IPS DF 6.9 (cell line): ENCODE data around the gene PRPH2.

ENCODE experiments used
- DNase-seq: peaks from one replicate; pipeline ENCODE4 v3.0.0-alpha.2; 2013; ENCODE audit warnings: low read depth, low spot score
- H3K27ac ChIP-seq: one replicate; pipeline ENCODE4 v1.5.1; 2013; ENCODE audit warnings: low read length, control low read depth
- H3K27me3 ChIP-seq: 2 replicates; pipeline ENCODE4 v1.6.1; 2013; ENCODE audit warnings: mild to moderate bottlenecking, low read length; ENCODE audit not compliant: control insufficient read depth, insufficient read depth
- H3K36me3 ChIP-seq: 2 replicates; pipeline ENCODE4 v1.6.1; 2013; ENCODE audit warnings: low read length; ENCODE audit not compliant: control insufficient read depth, insufficient read depth
- H3K4me1 ChIP-seq: 2 replicates; pipeline ENCODE4 v1.6.1; 2013; ENCODE audit warnings: low read length; ENCODE audit not compliant: control insufficient read depth, insufficient read depth
- H3K4me3 ChIP-seq: 2 replicates; pipeline ENCODE4 v1.5.1; 2013; ENCODE audit warnings: mild to moderate bottlenecking, low read length
- H3K9me3 ChIP-seq: 2 replicates; pipeline ENCODE4 v1.6.1; 2013; ENCODE audit warnings: low read length, inconsistent platforms; ENCODE audit not compliant: control insufficient read depth, insufficient read depth
- WGBS: extraction: QIAGEN DNeasy Blood & Tissue Kit; methylation state at CpG from one replicate; pipeline ENCODE4 v1.1.7; 2013; ENCODE audit warnings: mixed read lengths, missing lambda C conversion rate; ENCODE audit not compliant: insufficient read length, insufficient coverage; 5-methylcytosine and 5-hydroxymethylcytosine counted together

Gene PRPH2

DNA sequence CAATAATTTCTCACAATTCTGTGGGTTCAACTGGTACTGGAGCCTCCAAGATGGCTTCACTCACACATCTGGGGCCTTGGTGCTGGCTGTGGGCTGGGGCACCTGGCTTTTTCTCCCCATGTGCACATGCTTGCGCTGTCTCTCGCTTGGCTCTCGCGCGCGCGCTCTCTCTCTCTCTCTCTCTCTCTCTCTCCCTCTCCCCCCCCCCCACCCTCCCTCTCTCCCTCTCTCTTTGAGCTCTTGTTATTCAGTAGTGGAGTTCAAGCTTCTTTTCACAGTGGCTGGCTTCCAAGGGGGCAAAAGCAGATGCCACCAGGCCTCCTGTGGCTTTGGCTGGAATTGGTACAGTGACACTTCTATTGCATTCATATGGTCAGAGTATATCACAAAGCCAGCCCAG, 34.3 kb upstream of the PRPH2 start:
- H3K4me3 ChIP-seq = no peak overlapping the region
- peaks cover 1% of the 10 kb centered on the region; the same call in 1 of the 2 replicates for H3K4me1 ChIP-seq
- H3K36me3 ChIP-seq = no peaks in the 10 kb centered on the region
- H3K9me3 ChIP-seq = no peaks in the 10 kb centered on the region
- DNase-seq = no peak
- H3K27ac ChIP-seq = no peak overlapping the region
- H3K27me3 ChIP-seq = no peaks in the 10 kb centered on the region
- no CpG with 5 or more reads among the region's 7 CpGs for WGBS

DNA sequence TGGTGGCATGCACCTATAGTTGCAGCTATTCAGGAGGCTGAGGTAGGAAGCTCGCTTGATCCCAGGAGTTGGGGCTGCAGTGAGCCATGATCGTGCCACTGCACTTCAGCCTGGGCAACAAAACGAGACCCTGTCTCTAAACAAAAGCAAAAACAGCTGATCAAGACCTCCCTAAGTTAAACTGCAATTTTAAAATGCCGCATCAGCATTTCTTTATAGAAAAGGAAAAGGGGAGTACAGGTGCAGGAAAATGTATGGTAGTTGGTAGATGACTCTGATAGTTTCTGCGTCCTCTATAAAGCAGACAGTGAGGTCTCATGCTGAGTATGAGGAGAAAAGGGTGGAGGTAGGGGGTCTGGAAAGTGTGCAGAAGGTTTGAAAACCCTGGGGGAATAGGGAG, 32.4 kb upstream of the PRPH2 start:
- no peaks in the 10 kb centered on the region for H3K36me3 ChIP-seq
- H3K4me1 ChIP-seq = peaks cover 1% of the 10 kb centered on the region; the same call in 1 of the 2 replicates
- H3K27ac ChIP-seq = no peak overlapping the region
- no CpG with 5 or more reads among the region's 5 CpGs for WGBS
- H3K27me3 ChIP-seq = no peaks in the 10 kb centered on the region
- H3K4me3 ChIP-seq = no peak overlapping the region
- no peaks in the 10 kb centered on the region for H3K9me3 ChIP-seq
- DNase-seq = no peak

DNA sequence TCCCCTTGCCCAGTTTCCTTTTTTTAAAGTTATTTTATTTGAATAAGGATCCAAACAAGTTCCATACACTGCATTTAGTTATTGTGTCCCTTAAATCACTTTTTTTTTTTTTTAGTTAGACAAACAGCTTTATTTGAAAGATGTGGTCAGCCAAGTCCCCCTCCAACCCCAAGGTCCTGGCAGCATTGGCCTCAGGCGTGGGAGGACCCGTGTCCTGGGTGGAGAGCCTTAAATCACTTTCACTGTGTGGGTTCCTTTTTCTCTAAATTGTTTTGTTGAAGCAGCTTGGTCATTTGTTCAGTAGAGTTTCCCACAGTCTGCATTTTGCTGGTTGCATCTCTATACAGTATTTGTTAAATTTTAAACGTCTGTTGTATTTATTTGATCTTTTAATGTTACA, 28.7 kb upstream of the PRPH2 start:
- no peaks in the 10 kb centered on the region for H3K36me3 ChIP-seq
- no peaks in the 10 kb centered on the region for H3K4me1 ChIP-seq
- no peak overlapping the region for H3K27ac ChIP-seq
- no peak for DNase-seq
- no CpG with 5 or more reads among the region's 3 CpGs for WGBS
- no peaks in the 10 kb centered on the region for H3K9me3 ChIP-seq
- H3K4me3 ChIP-seq = no peak overlapping the region
- no peaks in the 10 kb centered on the region for H3K27me3 ChIP-seq

DNA sequence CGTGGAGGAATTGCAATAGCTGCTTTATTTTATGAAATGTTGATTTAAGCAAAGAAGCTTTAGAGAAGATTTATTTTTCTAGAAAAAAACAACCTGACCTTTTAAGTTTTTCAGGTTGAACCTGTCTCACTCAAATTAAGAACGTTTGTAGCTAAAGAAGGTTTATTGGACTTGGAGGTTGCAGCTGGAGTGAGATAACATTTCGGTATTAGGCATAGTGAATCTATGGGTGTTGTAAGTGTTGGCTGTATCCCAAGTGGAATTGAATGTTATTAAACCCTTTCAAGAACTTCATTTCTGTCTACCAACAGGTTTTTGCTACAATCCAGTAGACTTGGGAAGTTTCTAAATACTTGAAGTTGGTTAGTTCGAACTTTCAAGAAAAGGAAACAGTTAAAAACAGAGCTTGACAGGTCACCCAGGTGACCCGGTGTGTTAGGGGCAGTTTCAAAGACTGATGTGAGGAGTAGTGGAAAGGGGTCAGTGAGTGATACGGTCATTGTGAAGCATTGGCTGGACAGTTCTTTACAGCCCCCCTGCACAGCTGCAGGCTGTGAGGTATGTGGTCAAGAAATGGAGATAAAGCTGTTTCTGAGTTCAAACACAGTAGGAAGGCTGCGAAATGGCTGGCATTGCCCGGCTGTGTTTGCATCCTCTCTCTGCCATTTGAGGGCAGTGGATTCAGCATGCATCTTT, 26.0 kb upstream of the PRPH2 start:
- no peak overlapping the region for H3K4me3 ChIP-seq

GRCh38 chr6:42746463-42747391, 24.3 kb upstream of the PRPH2 start:
- no peaks in the 10 kb centered on the region for H3K4me1 ChIP-seq
- no CpG with 5 or more reads among the region's 55 CpGs for WGBS
- H3K36me3 ChIP-seq = no peaks in the 10 kb centered on the region
- H3K9me3 ChIP-seq = no peaks in the 10 kb centered on the region
- no peaks in the 10 kb centered on the region for H3K27me3 ChIP-seq
- DNase-seq = peak; percentile 78
- peak overlapping the region; percentile 31 for H3K27ac ChIP-seq
- peak overlapping the region; percentile 78; the same call in 1 of the 2 replicates for H3K4me3 ChIP-seq

More for the DNA sequence above, 26.0 kb upstream of the PRPH2 start:
- Histone ChIP-seq H3K9me3 (no peaks in the 10 kb centered on the region), H3K27ac (no peak overlapping the region), H3K27me3 (no peaks in the 10 kb centered on the region), H3K4me1 (no peaks in the 10 kb centered on the region), H3K36me3 (no peaks in the 10 kb centered on the region)
- whole genome bisulfite sequencing = no CpG with 5 or more reads among the region's 8 CpGs
- no peak for DNase-seq

DNA sequence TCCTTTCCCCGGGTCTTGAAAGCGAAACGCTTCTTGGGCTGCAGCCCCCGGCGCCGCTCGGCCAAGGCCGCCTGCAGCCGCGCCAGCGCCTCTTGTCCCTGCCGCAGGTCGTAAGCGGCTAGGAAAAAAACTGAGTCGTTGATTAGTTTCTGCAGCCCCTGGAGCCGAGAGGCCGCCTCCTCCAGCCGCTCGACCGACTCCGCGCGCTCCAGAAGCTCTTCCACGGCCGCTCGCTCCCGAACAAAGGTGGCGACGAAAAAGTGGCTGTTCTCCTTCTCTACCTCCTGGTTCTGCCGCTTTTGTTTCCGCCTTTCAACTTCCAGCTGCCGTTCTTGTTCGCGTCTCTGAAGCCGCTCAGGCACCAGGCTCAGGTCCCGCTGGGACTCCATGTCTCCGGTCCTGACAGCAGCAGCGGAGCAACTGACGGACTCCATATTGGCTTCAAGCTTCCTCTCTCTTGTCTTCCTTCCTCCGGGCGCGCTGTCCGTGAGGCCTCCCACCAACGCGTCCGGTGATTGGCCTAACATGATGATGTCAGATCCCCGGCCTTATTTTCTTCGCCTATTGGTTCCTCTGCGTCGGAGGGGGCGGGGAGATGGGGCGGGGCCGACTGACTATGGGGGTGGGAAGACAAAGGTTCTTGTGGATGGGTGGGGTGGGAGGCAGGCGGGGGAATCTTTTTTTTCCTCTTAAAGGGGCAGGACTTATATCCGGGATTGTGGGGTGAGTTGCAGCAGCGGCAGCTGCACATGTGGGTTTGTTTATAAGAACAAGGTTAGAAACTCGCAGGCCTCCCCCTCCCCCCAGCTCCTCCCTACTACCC, 23.5 kb upstream of the PRPH2 start, which contains the start of gene TBCC:
Gene TBCC (minus strand): TSS at position 464 of the 823 bp plus-strand sequence. CDS start 30 bp downstream, at position 434.
- DNase-seq = peak; percentile 82
- Histone ChIP-seq H3K36me3 (no peaks in the 10 kb centered on the region), H3K27me3 (no peaks in the 10 kb centered on the region), H3K4me3 (peak within 1 kb of the TSS; percentile 78), H3K27ac (no peak within 1 kb of the TSS), H3K4me1 (no peaks in the 10 kb centered on the region), H3K9me3 (no peaks in the 10 kb centered on the region)
- no CpG with 5 or more reads among the region's 57 CpGs for WGBS

GRCh38 chr6:42745083-42745639, 22.8 kb upstream of the PRPH2 start:
- Histone ChIP-seq H3K4me3 (peak overlapping the region; percentile 76), H3K9me3 (no peaks in the 10 kb centered on the region), H3K27ac (no peak overlapping the region), H3K4me1 (no peaks in the 10 kb centered on the region), H3K27me3 (no peaks in the 10 kb centered on the region), H3K36me3 (no peaks in the 10 kb centered on the region)
- DNase-seq = no peak
- no CpG with 5 or more reads among the region's 29 CpGs for WGBS

DNA sequence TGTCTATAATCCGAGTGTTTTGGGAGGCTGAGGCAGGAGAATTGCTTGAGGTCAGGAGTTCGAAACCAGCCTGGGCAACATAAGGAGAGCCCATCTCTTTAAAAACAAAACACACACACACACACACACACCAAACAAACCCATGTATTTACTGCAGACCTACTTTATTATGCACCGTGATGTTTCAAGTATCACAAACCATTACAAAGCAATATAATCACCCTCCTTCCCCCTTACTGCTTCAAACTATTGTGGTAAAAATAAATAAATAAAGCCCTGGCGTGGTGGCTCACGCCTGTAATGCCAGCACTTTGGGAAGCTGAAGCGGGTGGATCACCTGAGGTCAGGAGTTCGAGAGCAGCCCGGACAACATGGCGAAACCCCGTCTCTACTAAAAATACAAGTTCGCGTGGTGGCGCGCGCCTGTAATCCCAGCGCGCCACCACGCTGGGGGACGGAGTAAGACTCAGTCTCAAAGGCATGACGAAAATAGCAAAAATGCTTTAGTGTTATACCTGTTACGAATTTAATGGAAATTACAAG, 22.0 kb upstream of the PRPH2 start:
- Histone ChIP-seq H3K27ac (no peak overlapping the region), H3K27me3 (no peaks in the 10 kb centered on the region), H3K36me3 (no peaks in the 10 kb centered on the region), H3K4me1 (no peaks in the 10 kb centered on the region), H3K4me3 (peak overlapping the region; percentile 76; the same call in 1 of the 2 replicates), H3K9me3 (no peaks in the 10 kb centered on the region)
- no peak for DNase-seq
- no CpG with 5 or more reads among the region's 21 CpGs for WGBS

DNA sequence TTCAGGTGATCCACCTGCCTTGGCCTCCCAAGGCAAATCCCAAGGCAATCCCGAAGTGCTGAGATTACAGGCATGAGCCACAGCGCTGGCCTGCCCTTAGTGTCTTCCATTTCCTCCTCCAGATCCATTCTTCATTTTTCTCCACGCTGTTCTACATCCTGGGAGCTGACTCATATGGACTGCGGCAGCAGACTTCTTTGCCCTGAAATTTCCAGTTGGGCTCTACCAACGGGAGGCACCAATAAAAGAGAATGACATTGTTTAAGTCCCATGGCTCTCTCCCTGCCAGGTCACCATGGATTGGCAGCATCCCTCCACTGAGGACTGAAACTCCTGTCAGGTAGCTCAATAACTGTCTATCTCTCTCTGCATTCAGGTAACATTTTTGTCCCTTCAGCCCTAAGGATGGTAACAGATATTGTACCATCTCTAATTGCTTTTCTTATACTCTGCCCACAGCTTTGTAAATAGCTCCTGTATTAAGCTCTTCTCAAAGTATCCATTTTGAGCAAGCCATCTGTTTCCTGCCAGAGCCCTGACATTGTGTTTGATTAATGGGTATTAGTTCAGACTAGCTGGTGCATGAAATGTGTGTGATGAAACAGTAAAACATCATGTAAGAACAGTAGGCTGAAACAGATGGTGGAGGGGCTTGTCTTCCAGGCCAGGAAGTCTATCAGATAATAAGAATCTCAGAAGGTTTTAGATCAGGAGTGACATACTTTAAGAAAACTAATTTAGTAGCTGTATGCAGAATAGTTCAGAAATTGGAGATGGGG, 19.9 kb upstream of the PRPH2 start:
- H3K4me1 ChIP-seq = no peaks in the 10 kb centered on the region
- no CpG with 5 or more reads among the region's 5 CpGs for WGBS
- no peaks in the 10 kb centered on the region for H3K27me3 ChIP-seq
- H3K4me3 ChIP-seq = no peak overlapping the region
- no peak for DNase-seq
- no peak overlapping the region for H3K27ac ChIP-seq
- H3K36me3 ChIP-seq = no peaks in the 10 kb centered on the region
- no peaks in the 10 kb centered on the region for H3K9me3 ChIP-seq
